B cell (primary cell): Measurements from ENCODE around the gene RGS10. TPM values are rescaled to one million over a fixed set of nuclear protein-coding genes. Genes with fewer than 3 reads are reported as not detected.

Source experiments
- ATAC-seq: fragments of 200-7000 bp; cut with Tn5 transposase; one replicate; pipeline ENCODE4 v1.10.0; 2021; ENCODE audit warnings: low read depth, mild to moderate bottlenecking, moderate number of reproducible peaks, moderate library complexity
- CTCF ChIA-PET: fragments of 350-600 bp; sonication (Branson Sonifier 250); formaldehyde crosslinking; loops from one replicate; lab custom pipeline; 2021; ENCODE audit warnings: antibody characterized with exemption, inconsistent platforms; lab: Charles Lee
- POLR2A ChIA-PET: fragments of 350-600 bp; sonication (Branson Sonifier 250); formaldehyde crosslinking; loops from one replicate; lab custom pipeline; 2021; ENCODE audit warnings: antibody characterized with exemption; lab: Charles Lee
- DNase-seq: peaks from one replicate; pipeline ENCODE4 v3.0.0; 2013
- H2AFZ ChIP-seq: 2 replicates; pipeline ENCODE4 v1.6.1; 2012; ENCODE audit warnings: mild to moderate bottlenecking, low read depth, low read length; ENCODE audit not compliant: insufficient read depth, poor library complexity, severe bottlenecking
- H3K27ac ChIP-seq, 2 donors: 1 replicate in 1 of 2; 2 replicates in 1 of 2; pipeline ENCODE4 v1.5.1; 2012 to 2013; ENCODE audit warnings: low read length in 2 of 2, mild to moderate bottlenecking in 2 of 2, moderate library complexity in 1 of 2
- H3K27me3 ChIP-seq, 4 experiments: fragments of 200-600 bp in 1 of 4; sonication (generic) in 1 of 4; replicated peaks in 1 of 4; 1 replicate in 2 of 4; 2 replicates in 2 of 4; pipeline versions ENCODE4 v1.6.1 to v1.7.0; 2013 to 2016; ENCODE audit warnings: low read length in 3 of 4, mild to moderate bottlenecking in 2 of 4, mixed read lengths in 1 of 4, moderate library complexity in 1 of 4; ENCODE audit not compliant: insufficient read depth in 4 of 4, control insufficient read depth in 3 of 4; ENCODE audit errors: control extremely low read depth in 1 of 4
- H3K36me3 ChIP-seq, 2 experiments: replicated peaks in 1 of 2; 1 replicate in 1 of 2; 2 replicates in 1 of 2; pipeline versions ENCODE4 v1.6.1 to v1.7.1; 2013; ENCODE audit warnings: low read length in 1 of 2; ENCODE audit not compliant: insufficient read depth in 2 of 2, control insufficient read depth in 1 of 2; ENCODE audit errors: control extremely low read depth in 1 of 2, extremely low read depth in 1 of 2
- H3K4me1 ChIP-seq, 2 donors: fragments of 200-600 bp in 1 of 2; sonication (generic) in 1 of 2; 1 replicate in 1 of 2; 2 replicates in 1 of 2; pipeline versions ENCODE4 v1.5.1 to v1.6.1; 2013 to 2017; ENCODE audit warnings: low read length in 2 of 2; ENCODE audit not compliant: control insufficient read depth in 2 of 2, insufficient read depth in 2 of 2
- H3K4me2 ChIP-seq: replicated peaks from 2 replicates; pipeline ENCODE3; 2012; ENCODE audit warnings: mild to moderate bottlenecking, low read depth, low read length; ENCODE audit not compliant: poor library complexity, severe bottlenecking
- H3K4me3 ChIP-seq, 5 experiments: fragments of 200-600 bp in 1 of 5; sonication (generic) in 1 of 5; 1 replicate in 3 of 5; 2 replicates in 2 of 5; pipeline versions ENCODE4 v1.5.1 to v1.7.0; 2011 to 2016; ENCODE audit warnings: low read length in 4 of 5, mild to moderate bottlenecking in 4 of 5, low read depth in 2 of 5, control low read depth in 1 of 5, moderate library complexity in 1 of 5; ENCODE audit not compliant: insufficient read depth in 1 of 5; ENCODE audit errors: control extremely low read depth in 1 of 5, extremely low read depth in 1 of 5
- H3K79me2 ChIP-seq: fragments of 200-600 bp; sonication (generic); one replicate; pipeline ENCODE4 v1.6.0; 2016; ENCODE audit warnings: low read length; ENCODE audit not compliant: control insufficient read depth, insufficient read depth
- H3K9ac ChIP-seq: fragments of 200-600 bp; sonication (generic); 2 replicates; pipeline ENCODE4 v1.6.1; 2017; ENCODE audit warnings: mild to moderate bottlenecking, low read length, moderate library complexity
- H3K9me3 ChIP-seq, 3 donors: one replicate each; pipeline versions ENCODE4 v1.6.1 to v1.7.1; 2013; ENCODE audit warnings: low read length in 2 of 3; ENCODE audit not compliant: control insufficient read depth in 2 of 3, insufficient read depth in 1 of 3; ENCODE audit errors: control extremely low read depth in 1 of 3
- H4K20me1 ChIP-seq: 2 replicates; pipeline ENCODE4 v1.6.0; 2012; ENCODE audit warnings: mild to moderate bottlenecking, low read length; ENCODE audit not compliant: insufficient read depth, control insufficient read depth, poor library complexity, severe bottlenecking
- H3K27ac Mint-ChIP-seq: one replicate; pipeline ENCODE4 v1.8.0; 2021; ENCODE audit warnings: mixed read lengths
- H3K27me3 Mint-ChIP-seq: one replicate; pipeline ENCODE4 v1.8.0; 2021; ENCODE audit warnings: mixed read lengths
- H3K4me1 Mint-ChIP-seq: one replicate; pipeline ENCODE4 v1.8.0; 2021; ENCODE audit warnings: mixed read lengths
- H3K4me3 Mint-ChIP-seq: one replicate; pipeline ENCODE4 v1.8.0; 2021; ENCODE audit warnings: mixed read lengths
- H3K9me3 Mint-ChIP-seq: one replicate; pipeline ENCODE4 v1.8.0; 2022; ENCODE audit warnings: mixed read lengths; ENCODE audit not compliant: insufficient read depth
- CTCF ChIP-seq: fragments of 200-600 bp; IDR thresholded peaks from one replicate; pipeline ENCODE4 v1.8.0; 2022; ENCODE audit warnings: antibody characterized with exemption, mild to moderate bottlenecking
- EZH2 ChIP-seq: IDR thresholded peaks from 2 replicates; pipeline ENCODE4 v1.6.1; 2012; ENCODE audit warnings: borderline replicate concordance, low read depth, mild to moderate bottlenecking, moderate library complexity, low read length; ENCODE audit not compliant: insufficient read depth, poor library complexity, severe bottlenecking
- WGBS: methylation state at CpG from one replicate; pipeline ENCODE4 v1.1.5; 2013; ENCODE audit warnings: missing lambda C conversion rate; ENCODE audit not compliant: insufficient coverage; 5-methylcytosine and 5-hydroxymethylcytosine counted together
- intact Hi-C: fragments of 100-400 bp; cut with micrococcal nuclease; formaldehyde crosslinking; loops from one replicate; pipeline ENCODE4 v1.10.0; 2022
- polyA plus RNA-seq: library from polyadenylated mRNA; depleted of rRNA; stranded (reverse); fragments of >200 nt; gene quantifications from 2 replicates; pipeline ENCODE4 v1.2.3, GENCODE V29; 2012
- total RNA-seq, 2 donors: library from RNA; stranded (reverse); fragments of 120-200 nt in 1 of 2; gene quantifications; 1 replicate in 1 of 2; 2 replicates in 1 of 2; pipeline versions ENCODE4 v1.2.3 to v1.2.4, GENCODE V29; 2013 to 2022

The RGS10 gene
- total and polyA plus RNA-seq, 2 donors (not counting 1 experiment from before 2014, with no cell fraction given), result 10.9 to 20.3 TPM

GRCh38 chr10:119575991-119576390 is 33.5 kb upstream of the RGS10 start:
- no peak overlapping the region for H3K4me3 Mint-ChIP-seq
- Histone ChIP-seq H3K4me3 (no peak overlapping the region), H3K9me3 (no peaks in the 10 kb centered on the region), H3K36me3 (peaks cover 3 to 45% of the 10 kb centered on the region in 2 experiments), H3K4me2 (no peak overlapping the region), H2AFZ (no peak overlapping the region), H4K20me1 (no peaks in the 10 kb centered on the region), H3K27ac (peak overlapping the region in 1 of 2 donors; percentile 37), H3K9ac (no peak overlapping the region), H3K4me1 (no peaks in the 10 kb centered on the region), H3K79me2 (no peaks in the 10 kb centered on the region), H3K27me3 (no peaks in the 10 kb centered on the region)
- no peaks in the 10 kb centered on the region for H3K27me3 Mint-ChIP-seq
- H3K27ac Mint-ChIP-seq, result no peak overlapping the region
- intact Hi-C loops, result no loop called here
- TF ChIP-seq EZH2, result no peak
- no peak for TF ChIP-seq CTCF
- no peaks in the 10 kb centered on the region for H3K9me3 Mint-ChIP-seq
- ChIA-PET CTCF (no interaction called here), POLR2A (interaction anchor here (0.6 kb wide), 1 partner anchor 37 kb away, joined by 3 read pairs; no protein-coding TSS in a partner anchor)
- H3K4me1 Mint-ChIP-seq, result no peaks in the 10 kb centered on the region
- no peak for DNase-seq
- ATAC-seq, result no peak

- no CpG with 5 or more reads among the region's 5 CpGs for WGBS
- no peaks in the 10 kb centered on the region for H3K4me1 ChIP-seq
- H3K27ac Mint-ChIP-seq, result no peak overlapping the region
- H4K20me1 ChIP-seq, result no peaks in the 10 kb centered on the region
- no peak for TF ChIP-seq CTCF
- no peak for TF ChIP-seq EZH2
- peaks cover 3 to 45% of the 10 kb centered on the region in 2 experiments for H3K36me3 ChIP-seq
- H3K9me3 ChIP-seq, result no peaks in the 10 kb centered on the region
- no peak overlapping the region for H3K4me2 ChIP-seq
- H3K27me3 Mint-ChIP-seq, result no peaks in the 10 kb centered on the region
- no peak overlapping the region for H2AFZ ChIP-seq
- no peak overlapping the region for H3K9ac ChIP-seq
- DNase-seq, result no peak
- H3K4me1 Mint-ChIP-seq, result no peaks in the 10 kb centered on the region
- no peak overlapping the region for H3K4me3 ChIP-seq
- no peak overlapping the region for H3K4me3 Mint-ChIP-seq
- intact Hi-C loops, result no loop called here
- no peaks in the 10 kb centered on the region for H3K79me2 ChIP-seq
- no peaks in the 10 kb centered on the region for H3K9me3 Mint-ChIP-seq
- no peaks in the 10 kb centered on the region for H3K27me3 ChIP-seq
- CTCF ChIA-PET, result no interaction called here
- ATAC-seq, result no peak
- peak overlapping the region in 1 of 2 donors; percentile 37 for H3K27ac ChIP-seq
- POLR2A ChIA-PET, result interaction anchor here (0.6 kb wide), 1 partner anchor 37 kb away, joined by 3 read pairs; no protein-coding TSS in a partner anchor
These were observed 33.0 kb upstream of the RGS10 start for GRCh38 chr10:119575506-119575905.
